HG03060 (cell line): ENCODE measurements around the gene TGM4.

ENCODE experiments used
- ATAC-seq: cut with Tn5 transposase; IDR thresholded peaks from one replicate; pipeline ENCODE4 v1.9.1; 2021; ENCODE audit warnings: low read depth, moderate number of reproducible peaks; ENCODE audit not compliant: unreplicated experiment

The TGM4 gene

GRCh38 chr3:44877333-44877732 is 2.9 kb downstream of the TGM4 start:
- ATAC-seq, result no peak

- no peak for ATAC-seq
Observed at GRCh38 chr3:44880284-44880683, 5.9 kb downstream of the TGM4 start.

DNA sequence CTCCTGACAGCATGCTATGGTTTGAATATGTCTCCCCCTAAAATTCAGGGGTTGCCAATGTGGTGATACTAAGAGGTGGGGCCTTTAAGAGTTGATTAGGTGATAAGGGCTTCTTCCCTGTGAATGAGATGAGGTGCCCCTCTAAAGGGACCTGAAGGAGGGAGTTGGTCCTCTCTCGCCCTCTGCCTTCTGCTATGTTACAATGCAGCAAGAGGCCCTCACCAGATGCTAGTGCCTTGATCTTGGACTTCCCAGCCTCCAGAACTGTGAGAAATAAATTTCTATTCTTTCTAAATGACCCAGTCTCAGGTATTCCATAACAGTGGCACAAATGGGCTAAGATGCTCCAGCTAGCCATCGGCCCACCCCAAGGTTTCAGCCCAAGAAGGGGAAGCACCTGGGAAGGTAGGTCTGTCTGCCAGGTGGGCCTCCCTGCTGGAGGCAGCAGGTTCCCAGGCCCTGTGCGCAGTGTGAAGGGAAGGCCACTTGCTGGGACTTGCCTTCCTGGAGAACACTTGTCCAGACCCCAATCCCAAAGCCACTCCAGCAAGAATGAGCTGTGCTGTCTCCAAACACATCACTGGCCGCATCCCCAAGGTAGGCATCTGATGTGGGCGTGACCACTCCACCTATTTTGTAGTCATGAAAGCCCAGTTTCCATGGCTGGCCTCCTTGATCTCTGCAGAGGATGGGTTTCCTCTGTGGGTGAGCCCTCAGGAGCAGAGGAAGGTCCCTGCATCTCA is 9.0 kb downstream of the TGM4 start:
- ATAC-seq, result no peak

- ATAC-seq, result no peak
Observed at GRCh38 chr3:44883999-44884431, 9.6 kb downstream of the TGM4 start.

- ATAC-seq, result no peak
Observed at GRCh38 chr3:44885618-44886017, 11.2 kb downstream of the TGM4 start.

DNA sequence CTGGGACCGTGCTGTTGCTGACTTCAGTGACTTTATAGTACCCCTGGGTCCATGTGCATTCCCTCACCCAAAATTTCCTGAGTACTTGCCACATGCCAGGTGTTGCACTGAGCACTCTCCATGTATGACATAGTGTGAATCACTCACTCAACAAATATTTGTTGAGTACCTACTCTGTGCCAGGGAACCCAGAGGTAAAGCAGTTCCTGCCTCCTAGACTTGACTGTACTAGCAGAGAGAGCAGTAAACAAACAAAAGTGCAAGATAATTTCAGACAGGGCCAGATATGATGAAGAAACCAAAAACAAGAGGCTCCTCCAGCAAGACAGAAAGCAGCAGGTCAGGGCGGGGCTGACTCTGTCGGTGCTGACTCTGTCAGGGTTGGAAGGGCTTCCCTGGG is 12.2 kb downstream of the TGM4 start:
- no peak for ATAC-seq

- ATAC-seq, result no peak
Observed at GRCh38 chr3:44887101-44887500, 12.7 kb downstream of the TGM4 start.

GRCh38 chr3:44890258-44890657 is 15.8 kb downstream of the TGM4 start:
- no peak for ATAC-seq

GRCh38 chr3:44890852-44891251 is 16.4 kb downstream of the TGM4 start:
- no peak for ATAC-seq

GRCh38 chr3:44892689-44893088 is 18.3 kb downstream of the TGM4 start:
- no peak for ATAC-seq

- ATAC-seq, result no peak
Observed at GRCh38 chr3:44893097-44893496, 18.7 kb downstream of the TGM4 start.

GRCh38 chr3:44894485-44894884 is 20.1 kb downstream of the TGM4 start:
- ATAC-seq, result no peak

DNA sequence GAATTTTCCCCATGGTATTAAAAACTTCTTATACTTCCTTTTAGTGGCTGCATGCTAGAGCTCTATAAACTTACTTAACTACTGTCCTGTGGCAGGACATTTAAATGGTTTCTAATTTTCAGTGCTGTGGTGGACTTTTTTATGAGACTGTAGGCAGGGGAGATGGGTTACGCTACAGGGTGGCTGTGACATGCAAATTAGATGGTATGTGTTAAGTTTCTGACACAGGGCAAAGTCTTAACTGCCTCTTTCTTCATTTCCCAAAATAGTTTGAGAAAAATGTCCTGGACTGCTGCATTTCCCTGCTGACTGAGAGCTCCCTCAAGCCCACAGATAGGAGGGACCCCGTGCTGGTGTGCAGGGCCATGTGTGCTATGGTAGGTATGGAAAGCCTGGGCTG is 22.0 kb downstream of the TGM4 start:
- ATAC-seq, result no peak

DNA sequence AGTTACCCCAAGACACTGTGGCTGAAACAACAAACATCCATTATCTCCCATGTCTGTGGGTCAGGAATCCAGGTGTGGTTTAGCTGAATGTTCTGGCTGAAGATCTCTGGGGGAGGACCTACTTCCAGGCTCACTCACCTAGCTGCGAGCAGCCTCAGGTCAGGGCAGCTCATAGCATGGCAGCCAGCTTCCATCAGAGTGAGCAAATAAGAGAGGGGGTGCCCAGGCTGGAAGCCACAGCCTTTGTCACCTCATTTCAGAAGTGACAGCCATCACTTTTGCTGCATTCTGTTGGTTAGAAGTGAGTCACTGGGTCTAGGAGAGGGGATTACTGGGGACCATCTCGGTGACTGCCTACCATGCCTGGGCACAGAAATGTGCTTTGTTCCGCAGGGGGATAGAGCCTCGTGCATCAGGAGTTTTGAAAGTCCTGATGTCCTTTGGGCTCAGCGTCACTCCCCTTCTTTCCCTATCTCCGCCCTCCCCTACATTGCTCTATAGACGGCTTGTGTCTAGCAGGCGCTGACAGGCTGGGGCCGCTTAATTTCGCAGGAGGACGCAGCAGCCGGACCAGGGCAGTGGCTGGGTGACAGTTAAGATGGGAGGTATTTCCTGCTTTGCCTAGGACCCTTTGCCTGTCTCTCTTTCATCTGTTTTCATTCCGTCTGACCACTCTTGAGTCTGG is 25.4 kb downstream of the TGM4 start:
- no peak for ATAC-seq

DNA sequence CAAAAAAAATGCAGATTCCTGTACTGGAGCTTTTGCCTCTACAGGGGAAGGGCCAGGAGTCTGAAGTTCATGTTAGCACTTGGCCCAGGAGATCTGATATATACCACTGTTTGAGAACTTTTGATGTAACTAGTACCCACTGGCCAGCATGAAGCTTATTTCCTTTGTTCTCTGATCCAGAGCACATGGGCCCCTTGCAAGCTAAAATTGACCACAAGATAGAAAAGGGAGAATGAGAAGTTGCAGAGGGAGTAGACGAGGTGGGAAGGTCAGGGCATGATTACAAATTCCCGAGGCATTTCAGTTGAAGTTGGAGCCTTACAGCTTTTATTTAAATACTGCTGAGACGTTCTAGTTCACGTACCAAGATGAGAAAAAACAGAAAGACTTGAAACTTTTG is 28.2 kb downstream of the TGM4 start:
- ATAC-seq, result no peak

GRCh38 chr3:44903314-44903713 is 28.9 kb downstream of the TGM4 start:
- no peak for ATAC-seq

DNA sequence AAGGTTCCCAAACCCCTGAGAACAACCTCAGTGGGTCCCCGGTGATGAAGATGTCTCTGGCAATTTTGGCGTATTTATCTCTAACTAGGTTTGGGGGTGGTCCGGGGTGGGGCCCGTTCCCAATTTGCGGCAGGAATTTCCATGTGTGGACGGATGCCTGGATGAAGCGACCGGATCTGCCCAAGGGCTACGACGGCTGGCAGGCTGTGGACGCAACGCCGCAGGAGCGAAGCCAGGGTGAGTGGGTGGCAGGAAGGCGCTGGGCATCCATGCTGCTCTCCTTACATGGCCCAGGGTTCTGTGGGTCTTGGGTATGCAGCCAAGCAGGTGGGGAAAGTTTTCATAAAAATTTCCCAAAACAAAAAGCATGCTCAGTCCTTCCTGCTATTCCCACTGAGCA is 29.3 kb downstream of the TGM4 start:
- no peak for ATAC-seq

DNA sequence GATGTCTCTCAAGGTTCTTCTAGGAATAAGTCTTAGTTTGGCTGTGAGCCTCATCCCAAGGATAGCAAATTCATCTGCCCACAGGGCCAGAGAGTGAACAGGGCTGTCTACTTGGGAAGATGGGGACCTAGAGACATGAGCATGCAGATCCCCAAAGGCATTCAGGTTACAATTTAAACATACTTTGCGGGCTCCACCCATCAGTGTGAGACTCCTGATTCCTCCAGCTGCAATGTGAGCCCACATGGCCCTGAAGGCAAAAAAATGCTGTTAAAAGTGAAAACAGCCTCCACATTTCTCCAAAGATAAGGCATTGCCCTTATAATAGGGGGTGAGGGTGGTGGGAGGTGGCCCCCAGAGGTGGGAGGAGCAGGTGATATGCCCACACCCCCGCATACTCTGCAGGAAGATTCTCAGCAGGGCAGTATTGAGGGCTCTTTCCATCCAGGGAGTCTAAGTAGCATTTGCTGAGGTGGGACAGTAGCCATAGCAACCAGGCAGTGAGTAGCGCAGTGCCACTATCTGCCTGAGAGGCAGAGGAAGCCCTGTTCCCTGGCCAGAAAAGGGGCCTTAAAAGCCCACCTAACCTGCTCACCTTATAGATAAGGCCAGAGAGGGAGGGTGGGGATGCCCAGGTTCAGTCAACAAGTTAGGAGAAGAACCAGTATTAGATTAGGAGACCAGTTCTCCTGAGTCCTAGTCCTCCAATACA is 31.2 kb downstream of the TGM4 start:
- no peak for ATAC-seq

DNA sequence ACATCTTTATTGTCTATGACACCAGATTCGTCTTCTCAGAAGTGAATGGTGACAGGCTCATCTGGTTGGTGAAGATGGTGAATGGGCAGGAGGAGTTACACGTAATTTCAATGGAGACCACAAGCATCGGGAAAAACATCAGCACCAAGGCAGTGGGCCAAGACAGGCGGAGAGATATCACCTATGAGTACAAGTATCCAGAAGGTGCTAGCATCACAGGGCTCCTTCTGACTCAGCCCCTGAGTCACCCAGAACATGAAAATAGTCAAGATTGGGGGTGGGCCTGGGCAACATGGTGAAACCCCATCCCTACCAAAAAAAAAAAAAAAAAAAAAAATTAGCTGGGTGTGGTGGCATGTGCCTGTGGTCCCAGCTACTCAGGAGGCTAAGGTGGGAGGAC is 32.6 kb downstream of the TGM4 start:
- ATAC-seq, result no peak

GRCh38 chr3:44907612-44908011 is 33.2 kb downstream of the TGM4 start:
- no peak for ATAC-seq

DNA sequence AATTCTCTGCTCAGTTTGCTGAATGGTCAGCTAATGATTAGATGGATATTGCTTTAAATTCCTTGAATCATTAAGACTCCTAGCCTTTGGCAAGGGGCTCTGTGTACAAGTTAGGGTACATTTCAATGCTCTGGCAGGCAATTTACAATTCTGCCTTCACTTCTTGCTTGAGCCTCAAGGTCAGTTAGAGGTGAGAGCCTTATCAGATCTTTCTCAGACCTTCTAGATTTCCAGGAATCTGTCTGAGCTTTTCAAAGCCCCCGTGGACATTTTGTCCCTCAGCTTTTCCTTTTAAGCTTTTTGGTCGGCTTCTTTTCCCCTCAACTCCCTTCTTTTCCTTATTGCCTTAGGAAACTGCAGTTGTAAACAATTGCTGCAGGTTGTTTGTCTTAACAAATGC is 34.7 kb downstream of the TGM4 start:
- no peak for ATAC-seq

DNA sequence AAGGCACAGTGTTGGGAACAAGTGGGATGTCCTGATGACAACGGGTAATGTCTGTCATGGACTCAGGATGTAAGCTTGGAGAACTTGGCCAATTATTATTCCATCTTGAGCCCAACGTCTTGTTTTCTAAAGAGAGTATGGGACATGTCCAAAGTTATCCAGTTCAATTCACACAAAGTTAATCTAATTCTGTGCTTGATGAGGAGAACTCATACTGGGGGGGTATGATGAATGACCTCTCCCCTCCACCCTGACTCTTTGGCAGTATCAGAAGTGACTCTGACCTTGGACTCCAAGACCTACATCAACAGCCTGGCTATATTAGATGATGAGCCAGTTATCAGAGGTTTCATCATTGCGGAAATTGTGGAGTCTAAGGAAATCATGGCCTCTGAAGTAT is 36.3 kb downstream of the TGM4 start:
- ATAC-seq, result no peak
